Measurements from ENCODE around the gene GPR4.
A peak's percentile ranks its signal among the peaks of the same experiment; 100 is the strongest.

GPR4 gene

GRCh38 chr19:45608948-45609347 lies 6.9 kb upstream of the GPR4 start:
- Histone ChIP-seq H4K20me1 (ENCODE audit: insufficient read depth) (no peaks in the 10 kb centered on the region), H3K4me2 (no peak overlapping the region), H3K79me2 (ENCODE audit: insufficient read depth, low read depth) (no peaks in the 10 kb centered on the region), H3K4me3 (IDR thresholded peaks at IDR 0.05; ENCODE audit: insufficient read depth, low read depth, low read length) (no peak overlapping the region), H3K4me1 (ENCODE audit: low read depth, poor library complexity, severe bottlenecking) (peaks cover 9% of the 10 kb centered on the region), H3K9ac (no peak overlapping the region), H3K27me3 (ENCODE audit: insufficient read depth, low read depth) (no peaks in the 10 kb centered on the region), H3K27ac (no peak overlapping the region), H2AFZ (ENCODE audit: low read depth) (no peak overlapping the region), H3K36me3 (ENCODE audit: insufficient read depth) (no peaks in the 10 kb centered on the region)
- TF ChIP-seq CTCF (conservative IDR thresholded peaks at IDR 0.05; ENCODE audit: low read depth, low read length): no peak

DNA sequence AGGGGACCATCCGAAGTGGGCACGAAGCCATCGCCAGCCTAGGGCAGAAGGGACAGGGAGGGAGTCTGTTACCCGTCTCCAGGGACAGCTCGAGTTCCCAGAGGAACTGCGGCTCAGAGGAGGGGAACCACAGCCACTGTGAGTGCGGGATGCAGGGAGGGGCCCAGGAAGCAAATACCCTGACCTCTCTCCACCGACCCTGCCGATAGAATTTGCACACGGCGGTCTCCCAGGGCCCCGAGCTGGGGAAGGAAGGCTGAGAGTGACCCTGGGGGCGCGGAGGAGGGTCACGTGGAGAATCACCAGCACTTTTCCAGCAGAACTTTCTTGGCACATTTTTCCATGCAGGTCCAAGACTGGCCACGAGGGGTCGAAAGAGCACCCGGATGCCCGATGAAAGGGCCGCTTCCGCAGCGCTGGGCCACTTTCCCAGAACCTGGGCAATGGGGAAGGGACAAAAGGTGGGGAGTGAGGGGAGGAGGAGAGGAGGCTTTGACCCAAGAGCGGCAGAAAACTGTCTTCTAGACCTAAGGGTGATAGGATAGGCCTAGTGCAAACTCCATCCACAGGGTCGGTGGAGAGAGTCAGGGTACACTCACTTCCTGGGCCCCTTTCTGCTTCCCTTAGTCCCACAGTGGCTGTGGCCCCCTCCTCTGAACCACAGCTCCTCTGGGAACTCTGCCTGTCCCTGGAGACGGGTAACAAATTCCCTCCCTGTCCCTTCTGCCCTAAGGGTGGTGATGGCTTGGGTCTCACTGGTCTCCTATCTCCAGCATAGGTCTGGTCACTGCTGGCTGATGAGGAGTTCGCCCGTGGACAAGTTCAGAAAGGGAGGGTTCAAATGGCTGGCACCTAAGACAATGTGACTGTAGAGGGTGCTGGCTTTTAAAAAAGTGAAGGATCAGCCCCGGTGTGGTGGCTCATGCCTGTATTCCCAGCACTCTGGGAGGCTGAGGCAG lies 5.3 kb upstream of the GPR4 start:
- Histone ChIP-seq H3K36me3 (ENCODE audit: insufficient read depth) (no peaks in the 10 kb centered on the region), H4K20me1 (ENCODE audit: insufficient read depth) (no peaks in the 10 kb centered on the region), H3K27me3 (ENCODE audit: insufficient read depth, low read depth) (peaks cover 7% of the 10 kb centered on the region; the same call in 1 of the 2 replicates), H3K4me2 (no peak overlapping the region), H3K4me1 (ENCODE audit: low read depth, poor library complexity, severe bottlenecking) (peaks cover 6% of the 10 kb centered on the region), H3K79me2 (ENCODE audit: insufficient read depth, low read depth) (no peaks in the 10 kb centered on the region), H2AFZ (ENCODE audit: low read depth) (peak overlapping the region; percentile 69), H3K9ac (no peak overlapping the region), H3K27ac (no peak overlapping the region), H3K4me3 (IDR thresholded peaks at IDR 0.05; ENCODE audit: insufficient read depth, low read depth, low read length) (no peak overlapping the region)
- TF ChIP-seq CTCF (conservative IDR thresholded peaks at IDR 0.05; ENCODE audit: low read depth, low read length): peak; percentile 86

DNA sequence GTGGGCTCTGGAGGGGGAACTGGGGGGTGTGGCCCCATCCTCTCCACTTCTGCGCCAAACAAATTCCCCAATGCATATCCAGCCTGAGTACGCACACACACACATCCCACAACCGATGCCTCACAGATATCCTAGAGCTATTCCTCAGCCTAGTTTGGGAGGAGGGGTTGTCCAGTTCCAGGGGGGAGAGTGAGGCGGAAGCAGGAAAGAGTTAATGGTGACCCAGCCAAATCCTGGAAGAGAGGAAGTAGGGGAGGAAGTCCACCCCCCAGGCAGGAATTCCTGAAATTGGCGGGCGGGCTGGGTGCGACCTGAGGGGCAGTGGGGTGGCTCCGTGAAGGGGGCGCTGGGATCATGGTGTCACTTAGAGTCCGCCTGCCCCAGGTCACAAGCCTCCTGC lies 897 bp downstream of the GPR4 start:
- Histone ChIP-seq H3K9ac (no peak overlapping the region), H3K36me3 (ENCODE audit: insufficient read depth) (no peaks in the 10 kb centered on the region), H3K4me2 (no peak overlapping the region), H3K27me3 (ENCODE audit: insufficient read depth, low read depth) (peaks cover 67% of the 10 kb centered on the region), H3K4me1 (ENCODE audit: low read depth, poor library complexity, severe bottlenecking) (no peaks in the 10 kb centered on the region), H4K20me1 (ENCODE audit: insufficient read depth) (no peaks in the 10 kb centered on the region), H3K79me2 (ENCODE audit: insufficient read depth, low read depth) (no peaks in the 10 kb centered on the region), H3K4me3 (IDR thresholded peaks at IDR 0.05; ENCODE audit: insufficient read depth, low read depth, low read length) (no peak overlapping the region), H2AFZ (ENCODE audit: low read depth) (no peak overlapping the region), H3K27ac (no peak overlapping the region)
- no peak for TF ChIP-seq CTCF (conservative IDR thresholded peaks at IDR 0.05; ENCODE audit: low read depth, low read length)

GRCh38 chr19:45600340-45600885 lies 1.6 kb downstream of the GPR4 start:
- no peak overlapping the region for H3K4me3 ChIP-seq (IDR thresholded peaks at IDR 0.05; ENCODE audit: insufficient read depth, low read depth, low read length)
- no peak overlapping the region for H3K4me2 ChIP-seq

More at GRCh38 chr19:45600340-45600885, 1.6 kb downstream of the GPR4 start:
- Histone ChIP-seq H3K27me3 (ENCODE audit: insufficient read depth, low read depth) (peaks cover 74% of the 10 kb centered on the region), H4K20me1 (ENCODE audit: insufficient read depth) (no peaks in the 10 kb centered on the region), H2AFZ (ENCODE audit: low read depth) (no peak overlapping the region), H3K4me1 (ENCODE audit: low read depth, poor library complexity, severe bottlenecking) (no peaks in the 10 kb centered on the region), H3K27ac (no peak overlapping the region), H3K9ac (no peak overlapping the region), H3K79me2 (ENCODE audit: insufficient read depth, low read depth) (no peaks in the 10 kb centered on the region), H3K36me3 (ENCODE audit: insufficient read depth) (no peaks in the 10 kb centered on the region)
- TF ChIP-seq CTCF (conservative IDR thresholded peaks at IDR 0.05; ENCODE audit: low read depth, low read length): no peak

Data from KMS-11 (cell line).